Neutrophil (primary cell): Measurements from ENCODE around the gene ITGB1.

Source experiments
- H3K27ac ChIP-seq: fragments of 200-600 bp; sonication (generic); 2 replicates; pipeline ENCODE4 v1.5.1; 2016; ENCODE audit warnings: mild to moderate bottlenecking, moderate library complexity
- H3K27me3 ChIP-seq: fragments of 200-600 bp; sonication (generic); 2 replicates; pipeline ENCODE4 v1.6.0; 2016; ENCODE audit warnings: mild to moderate bottlenecking
- H3K36me3 ChIP-seq: fragments of 200-600 bp; sonication (generic); 2 replicates; pipeline ENCODE4 v1.5.1; 2017
- H3K4me1 ChIP-seq, 2 experiments: fragments of 200-600 bp in 1 of 2; sonication (generic) in 1 of 2; 1 replicate in 1 of 2; 2 replicates in 1 of 2; pipeline versions ENCODE4 v1.5.1 to v1.6.1; 2013 to 2016; ENCODE audit warnings: low read depth in 1 of 2, low read length in 1 of 2, mild to moderate bottlenecking in 1 of 2, moderate library complexity in 1 of 2; ENCODE audit not compliant: control insufficient read depth in 1 of 2, insufficient read depth in 1 of 2
- H3K4me3 ChIP-seq, 2 experiments: fragments of 200-600 bp in 1 of 2; sonication (generic) in 1 of 2; 1 replicate in 1 of 2; 2 replicates in 1 of 2; pipeline ENCODE4 v1.5.1; 2013 to 2016; ENCODE audit warnings: low read depth in 1 of 2, low read length in 1 of 2, mild to moderate bottlenecking in 1 of 2, moderate library complexity in 1 of 2
- H3K9me3 ChIP-seq: fragments of 200-600 bp; sonication (generic); 2 replicates; pipeline ENCODE4 v1.5.1; 2016
- TF ChIP-seq, protein P1 (sequence below): fragments of 200-600 bp; sonication (generic); IDR thresholded peaks from 2 replicates; pipeline ENCODE4 v1.5.1; 2016; ENCODE audit warnings: antibody characterized with exemption

Gene ITGB1

GRCh38 chr10:32865170-32865569, 92.9 kb downstream of the ITGB1 start:
- TF ChIP-seq, protein P1, sequence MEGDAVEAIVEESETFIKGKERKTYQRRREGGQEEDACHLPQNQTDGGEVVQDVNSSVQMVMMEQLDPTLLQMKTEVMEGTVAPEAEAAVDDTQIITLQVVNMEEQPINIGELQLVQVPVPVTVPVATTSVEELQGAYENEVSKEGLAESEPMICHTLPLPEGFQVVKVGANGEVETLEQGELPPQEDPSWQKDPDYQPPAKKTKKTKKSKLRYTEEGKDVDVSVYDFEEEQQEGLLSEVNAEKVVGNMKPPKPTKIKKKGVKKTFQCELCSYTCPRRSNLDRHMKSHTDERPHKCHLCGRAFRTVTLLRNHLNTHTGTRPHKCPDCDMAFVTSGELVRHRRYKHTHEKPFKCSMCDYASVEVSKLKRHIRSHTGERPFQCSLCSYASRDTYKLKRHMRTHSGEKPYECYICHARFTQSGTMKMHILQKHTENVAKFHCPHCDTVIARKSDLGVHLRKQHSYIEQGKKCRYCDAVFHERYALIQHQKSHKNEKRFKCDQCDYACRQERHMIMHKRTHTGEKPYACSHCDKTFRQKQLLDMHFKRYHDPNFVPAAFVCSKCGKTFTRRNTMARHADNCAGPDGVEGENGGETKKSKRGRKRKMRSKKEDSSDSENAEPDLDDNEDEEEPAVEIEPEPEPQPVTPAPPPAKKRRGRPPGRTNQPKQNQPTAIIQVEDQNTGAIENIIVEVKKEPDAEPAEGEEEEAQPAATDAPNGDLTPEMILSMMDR = no peak
- Histone ChIP-seq H3K36me3 (no peaks in the 10 kb centered on the region), H3K27me3 (no peaks in the 10 kb centered on the region), H3K27ac (no peak overlapping the region), H3K9me3 (no peaks in the 10 kb centered on the region), H3K4me3 (no peak overlapping the region), H3K4me1 (no peaks in the 10 kb centered on the region)

- Histone ChIP-seq H3K4me3 (no peak overlapping the region), H3K27me3 (no peaks in the 10 kb centered on the region), H3K36me3 (no peaks in the 10 kb centered on the region), H3K9me3 (no peaks in the 10 kb centered on the region), H3K27ac (no peak overlapping the region), H3K4me1 (no peaks in the 10 kb centered on the region)
- TF ChIP-seq, protein P1 = no peak
These were observed 103.6 kb downstream of the ITGB1 start for GRCh38 chr10:32854435-32854834.

- Histone ChIP-seq H3K27ac (no peak overlapping the region), H3K4me3 (no peak overlapping the region), H3K4me1 (no peaks in the 10 kb centered on the region), H3K27me3 (no peaks in the 10 kb centered on the region), H3K36me3 (no peaks in the 10 kb centered on the region), H3K9me3 (no peaks in the 10 kb centered on the region)
- TF ChIP-seq, protein P1 = no peak
These were observed 106.7 kb downstream of the ITGB1 start for GRCh38 chr10:32851301-32851700.
